Progenitor cell of endocrine pancreas (in vitro differentiated cells): ENCODE measurements around the gene RNF4. TPM values are rescaled to one million over a fixed set of nuclear protein-coding genes. Genes with fewer than 3 reads are reported as not detected.

Experiments used
- DNase-seq: peaks from one replicate; pipeline ENCODE4 v3.0.0; 2021; ENCODE audit warnings: low spot score; ENCODE audit not compliant: unreplicated experiment
- H3K27ac Mint-ChIP-seq: 2 replicates; pipeline ENCODE4 v1.8.0; 2021; ENCODE audit warnings: mild to moderate bottlenecking, moderate library complexity, mixed read lengths
- H3K27me3 Mint-ChIP-seq: 2 replicates; pipeline ENCODE4 v1.8.0; 2021; ENCODE audit warnings: mixed read lengths
- H3K36me3 Mint-ChIP-seq: 2 replicates; pipeline ENCODE4 v1.8.0; 2022; ENCODE audit warnings: mixed read lengths; ENCODE audit not compliant: insufficient read depth
- H3K4me1 Mint-ChIP-seq: 2 replicates; pipeline ENCODE4 v1.8.0; 2021; ENCODE audit warnings: low read depth, mixed read lengths
- H3K4me3 Mint-ChIP-seq: 2 replicates; pipeline ENCODE4 v1.8.0; 2021; ENCODE audit warnings: low read depth, mild to moderate bottlenecking, moderate library complexity, mixed read lengths
- H3K9me3 Mint-ChIP-seq: 2 replicates; pipeline ENCODE4 v1.8.0; 2021; ENCODE audit warnings: low read depth, mixed read lengths
- CTCF ChIP-seq: fragments of 200-600 bp; sonication (generic); IDR thresholded peaks from one replicate; pipeline ENCODE4 v1.5.0; 2021; ENCODE audit warnings: antibody characterized with exemption, mild to moderate bottlenecking; ENCODE audit not compliant: unreplicated experiment
- total RNA-seq: library from RNA; stranded (reverse); gene quantifications from 2 replicates; pipeline ENCODE4 v1.2.1, GENCODE V29; 2021

The RNF4 gene
- total RNA-seq, 1 donor from 2014 or later: 44.2 TPM

GRCh38 chr4:2434420-2434819 is 34.5 kb upstream of the RNF4 start:
- Mint-ChIP-seq H3K27ac (no peak overlapping the region), H3K4me3 (no peak overlapping the region), H3K27me3 (peaks cover 11% of the 10 kb centered on the region), H3K4me1 (no peaks in the 10 kb centered on the region), H3K36me3 (no peaks in the 10 kb centered on the region), H3K9me3 (no peaks in the 10 kb centered on the region)
- DNase-seq: no peak
- no peak for TF ChIP-seq CTCF

- Mint-ChIP-seq H3K27ac (no peak overlapping the region), H3K4me3 (no peak overlapping the region), H3K4me1 (no peaks in the 10 kb centered on the region), H3K9me3 (no peaks in the 10 kb centered on the region), H3K27me3 (peaks cover 11% of the 10 kb centered on the region), H3K36me3 (no peaks in the 10 kb centered on the region)
- TF ChIP-seq CTCF: no peak
- DNase-seq: no peak
These were observed 32.6 kb upstream of the RNF4 start for GRCh38 chr4:2436301-2436700.

GRCh38 chr4:2436761-2437474 is 32.0 kb upstream of the RNF4 start:
- TF ChIP-seq CTCF: no peak
- Mint-ChIP-seq H3K27me3 (peaks cover 11% of the 10 kb centered on the region), H3K27ac (no peak overlapping the region), H3K4me1 (no peaks in the 10 kb centered on the region), H3K9me3 (no peaks in the 10 kb centered on the region), H3K4me3 (no peak overlapping the region), H3K36me3 (no peaks in the 10 kb centered on the region)
- no peak for DNase-seq

GRCh38 chr4:2437475-2438215 is 31.3 kb upstream of the RNF4 start:
- Mint-ChIP-seq H3K36me3 (no peaks in the 10 kb centered on the region), H3K4me3 (no peak overlapping the region), H3K4me1 (no peaks in the 10 kb centered on the region), H3K27me3 (peaks cover 11% of the 10 kb centered on the region), H3K9me3 (no peaks in the 10 kb centered on the region), H3K27ac (no peak overlapping the region)
- DNase-seq: no peak
- no peak for TF ChIP-seq CTCF

- TF ChIP-seq CTCF: no peak
These were observed 29.8 kb upstream of the RNF4 start for GRCh38 chr4:2438822-2439718.

More at GRCh38 chr4:2438822-2439718, 29.8 kb upstream of the RNF4 start:
- no peak overlapping the region for H3K4me3 Mint-ChIP-seq
- peaks cover 6% of the 10 kb centered on the region for H3K27me3 Mint-ChIP-seq
- no peaks in the 10 kb centered on the region for H3K4me1 Mint-ChIP-seq
- no peaks in the 10 kb centered on the region for H3K9me3 Mint-ChIP-seq
- no peaks in the 10 kb centered on the region for H3K36me3 Mint-ChIP-seq
- no peak overlapping the region for H3K27ac Mint-ChIP-seq
- DNase-seq: no peak
